ENCODE results near the gene ZPR1.
A peak's percentile ranks its signal among the peaks of the same experiment; 100 is the strongest.

Gene ZPR1

DNA sequence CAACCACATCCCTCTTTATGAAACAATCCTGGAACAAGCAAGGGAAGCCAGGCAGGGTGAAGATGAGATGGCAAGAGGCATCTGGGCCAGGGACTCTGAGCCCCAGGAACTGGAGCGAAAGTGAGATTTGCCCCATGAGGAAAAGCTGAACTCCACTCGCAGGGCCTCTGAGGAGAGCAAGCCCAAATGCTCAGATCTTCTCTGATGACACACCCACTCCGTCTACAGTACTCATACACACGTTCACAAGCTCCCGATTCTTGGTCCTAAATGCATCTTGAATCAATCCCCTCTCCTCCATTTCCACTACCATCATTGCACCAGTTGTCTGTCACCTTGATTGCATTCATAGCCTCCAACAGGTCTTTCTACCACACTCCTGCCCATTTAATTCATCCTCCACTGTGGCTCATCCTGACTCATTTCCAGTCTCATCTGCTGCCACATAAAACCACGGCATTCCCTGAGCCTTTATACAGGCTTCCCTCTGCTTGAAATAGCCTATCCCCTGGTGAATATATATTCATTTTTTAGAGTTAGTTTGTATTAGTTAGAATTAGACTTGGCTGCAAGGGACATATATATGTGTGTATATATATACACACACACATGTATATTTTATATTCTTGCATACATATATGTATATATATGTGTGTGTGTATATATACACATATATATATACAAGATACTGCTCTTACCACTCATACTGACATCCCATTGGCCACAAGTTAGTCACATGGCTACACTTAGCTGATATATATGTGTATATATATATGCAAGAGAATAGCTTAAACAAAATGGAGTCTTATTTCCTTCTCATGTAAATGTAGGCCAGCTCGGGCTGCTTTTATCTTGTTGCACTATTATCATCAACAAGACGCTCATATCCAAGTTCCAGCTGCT, 5.3 kb upstream of the ZPR1 start:
- DNase-seq (ENCODE audit: extremely low read depth in 1 of 2, low read depth in 1 of 2) = no peak

DNA sequence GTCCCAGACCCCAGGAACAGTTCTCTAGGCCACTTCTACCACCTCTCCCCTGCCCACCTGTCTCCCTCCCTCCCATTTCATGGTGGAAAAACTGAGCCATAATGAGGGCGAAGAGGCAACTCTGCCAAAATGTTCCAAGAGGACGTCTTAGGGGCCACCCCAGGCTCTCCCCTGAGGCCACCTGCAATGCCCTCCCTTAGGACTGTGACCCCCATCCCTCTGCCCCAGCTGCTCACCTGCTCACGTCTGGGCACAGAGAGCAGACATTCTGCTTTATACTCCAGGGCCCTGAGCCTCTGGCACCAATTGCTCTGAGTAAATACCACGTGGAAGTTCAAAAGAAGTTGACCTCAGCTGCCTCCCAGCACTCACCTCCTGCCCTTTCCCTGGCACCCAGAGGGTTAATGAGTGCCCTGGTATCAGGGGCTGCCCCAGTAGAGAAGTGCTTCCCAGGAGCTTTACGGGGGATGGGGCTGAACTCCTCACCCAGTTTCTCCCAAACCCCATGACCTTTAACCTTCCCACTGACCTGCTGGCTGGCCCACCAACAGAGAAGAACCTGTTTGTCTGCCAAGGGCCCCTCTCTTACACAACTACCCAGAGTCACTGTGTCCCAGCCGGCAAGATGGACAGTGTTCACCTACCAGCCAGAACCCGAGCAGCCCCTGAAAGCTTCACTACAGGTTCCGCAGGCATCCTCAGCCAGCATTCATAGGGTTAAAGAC, 4.5 kb upstream of the ZPR1 start:
- DNase-seq (ENCODE audit: extremely low read depth in 1 of 2, low read depth in 1 of 2) = no peak

DNA sequence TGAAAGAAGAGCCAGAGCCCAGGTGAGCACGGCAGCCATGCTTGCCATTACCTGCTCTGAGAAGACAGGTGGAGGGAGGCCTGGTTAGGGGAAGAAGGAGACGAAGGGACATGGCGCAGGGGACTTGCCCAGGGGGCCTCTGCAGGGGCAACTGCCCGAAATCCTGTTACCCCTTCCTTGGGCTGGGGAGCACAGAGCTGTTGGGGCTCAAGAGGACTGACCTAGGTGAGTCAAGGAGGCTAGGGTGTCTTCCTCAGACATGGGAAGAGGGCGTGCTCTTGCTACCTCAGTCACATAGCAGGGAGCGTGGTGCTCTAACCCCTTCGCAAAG, 4.0 kb upstream of the ZPR1 start, which contains the start of gene APOA5:
Gene APOA5, minus strand, starts transcription at position 67 of the 331 bp plus-strand sequence. Its CDS starts 19 bp downstream, at position 48.
- no peak for DNase-seq (ENCODE audit: extremely low read depth in 1 of 2, low read depth in 1 of 2)

DNA sequence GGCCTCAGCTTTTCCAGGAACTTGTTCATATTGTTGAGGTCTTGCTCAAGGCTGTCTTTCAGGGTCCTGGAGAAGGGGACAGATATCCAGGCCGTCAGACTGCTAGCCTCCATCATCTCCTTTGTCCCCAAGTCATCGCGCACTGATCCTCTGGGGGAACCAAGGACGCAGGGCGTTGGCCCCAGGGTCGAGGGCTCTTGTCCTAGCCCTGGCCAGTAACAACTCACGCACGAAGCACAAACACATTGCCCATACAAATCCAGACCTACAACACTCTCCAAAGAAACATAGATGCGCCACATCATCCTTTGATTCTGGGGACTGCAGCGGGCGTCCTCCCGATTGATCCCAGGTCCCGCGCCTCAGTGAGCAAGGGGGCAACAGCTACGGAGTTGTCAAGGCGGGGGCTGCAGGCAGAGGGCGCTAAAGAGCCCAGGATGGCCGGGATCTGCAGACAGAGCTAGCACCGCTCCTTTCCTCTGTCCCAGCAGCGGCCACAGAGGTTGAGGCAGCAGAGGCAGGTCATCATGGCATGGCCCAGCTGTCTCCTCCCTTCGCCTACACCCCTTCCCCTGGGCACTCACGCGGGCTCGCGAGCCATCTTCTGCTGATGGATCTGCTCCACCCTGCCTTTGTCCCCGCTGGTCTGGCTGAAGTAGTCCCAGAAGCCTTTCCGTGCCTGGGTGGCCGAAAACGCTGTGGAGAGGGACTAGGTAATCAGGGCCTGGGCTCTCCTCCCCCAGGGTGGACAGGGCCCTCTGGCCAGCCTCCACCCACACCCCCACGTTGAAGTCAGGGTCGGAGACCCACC, 3.4 kb upstream of the ZPR1 start:
- DNase-seq (ENCODE audit: extremely low read depth in 1 of 2, low read depth in 1 of 2) = peak; percentile 56 to 63

DNA sequence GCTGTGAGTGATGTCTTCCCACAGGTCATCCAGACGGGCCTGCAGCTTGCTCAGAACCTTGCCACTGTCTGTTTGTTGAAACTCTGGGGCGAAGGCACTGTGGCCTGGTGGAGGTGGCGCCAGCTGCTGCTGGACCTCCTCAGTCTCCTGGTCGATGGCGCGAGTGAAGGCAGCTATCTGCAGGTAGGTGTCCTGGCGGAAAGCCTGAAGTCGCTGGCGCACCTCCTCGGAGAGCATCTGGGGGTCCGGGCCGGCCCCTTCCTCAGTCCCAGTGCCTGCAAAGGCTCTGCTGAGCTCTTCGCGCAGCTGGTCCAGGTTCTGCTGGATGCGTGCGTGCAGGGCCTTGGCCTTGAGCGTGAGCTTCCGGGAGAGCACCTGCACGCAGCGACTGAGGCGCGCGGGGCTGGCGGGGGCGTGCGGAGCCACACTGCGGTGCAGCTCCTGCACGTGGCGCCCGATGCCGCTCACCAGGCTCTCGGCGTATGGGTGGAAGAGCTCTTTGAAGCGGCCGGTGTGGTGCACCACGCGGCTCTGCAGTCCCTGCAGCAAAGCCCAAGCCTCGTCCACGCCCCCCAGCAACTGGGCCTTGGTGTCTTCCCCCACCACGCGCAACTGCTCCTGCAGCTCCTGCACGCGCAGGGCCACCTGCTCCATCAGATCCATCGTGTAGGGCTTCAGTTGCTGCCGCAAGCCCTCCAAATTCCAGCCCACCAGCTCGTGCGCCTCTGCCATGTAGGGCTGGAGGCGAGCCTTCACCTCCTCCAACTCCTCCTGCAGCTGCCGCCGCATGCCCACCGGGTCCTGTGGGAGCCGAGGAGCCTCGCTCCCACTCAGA, 2.6 kb upstream of the ZPR1 start:
- DNase-seq (ENCODE audit: extremely low read depth in 1 of 2, low read depth in 1 of 2) = no peak

DNA sequence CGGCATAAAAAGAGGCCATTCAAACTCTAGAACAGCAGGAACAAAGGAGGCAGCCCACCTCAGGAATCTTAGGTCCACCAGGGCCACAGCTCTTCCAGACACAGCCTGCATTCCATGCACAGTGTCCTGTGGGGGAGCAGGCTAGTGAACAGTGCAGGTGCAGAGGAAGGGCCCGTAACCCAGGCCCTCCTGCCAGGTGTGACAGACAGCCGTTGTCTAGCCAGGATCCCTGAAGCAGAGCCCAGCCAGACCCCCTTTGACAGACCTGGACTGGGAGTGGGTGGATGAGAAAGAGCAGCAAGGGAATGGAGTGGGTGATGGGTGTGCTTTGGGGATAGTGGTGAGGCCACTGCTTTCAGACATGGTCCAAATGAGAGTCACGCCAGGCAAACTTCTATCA, 1.2 kb upstream of the ZPR1 start:
- DNase-seq (ENCODE audit: extremely low read depth in 1 of 2, low read depth in 1 of 2) = no peak

DNA sequence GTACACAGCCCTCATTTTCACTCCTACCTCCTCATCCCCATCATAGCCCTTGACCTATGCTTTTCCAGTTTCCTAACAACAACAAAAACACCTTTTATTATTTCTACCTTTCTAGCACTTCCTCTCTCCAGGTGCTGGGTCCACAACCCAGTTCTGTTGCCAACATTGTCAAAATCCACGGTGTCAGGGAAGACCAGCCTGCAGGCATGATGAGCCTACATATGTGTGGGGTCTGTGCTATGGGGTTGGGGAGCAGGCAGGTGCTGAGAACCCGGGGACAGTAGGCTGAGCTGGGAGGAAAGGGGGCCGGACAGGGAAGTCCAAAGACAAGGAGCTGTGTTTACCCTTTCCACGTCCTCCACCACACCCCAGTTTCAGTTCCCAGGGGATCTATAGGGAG, 711 bp upstream of the ZPR1 start:
- no peak for DNase-seq (ENCODE audit: extremely low read depth in 1 of 2, low read depth in 1 of 2)

DNA sequence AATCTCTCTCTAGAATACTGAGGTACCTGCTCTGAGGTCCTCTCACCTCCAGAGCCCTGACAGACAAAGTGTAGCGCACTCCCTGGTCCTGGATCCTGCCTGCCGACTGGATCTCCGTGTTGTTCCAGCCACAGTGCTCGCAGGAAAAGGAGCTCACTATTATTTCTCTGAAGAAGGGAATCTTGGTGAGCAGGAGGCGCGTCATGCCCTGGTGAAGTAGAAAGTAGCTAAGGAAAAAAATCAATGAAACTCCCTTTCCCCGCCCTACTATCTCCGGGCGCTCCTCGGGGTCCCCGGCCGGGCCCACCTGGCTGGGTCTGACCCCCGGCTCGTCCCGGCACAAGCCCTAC, 412 bp downstream of the ZPR1 start:
- no peak for DNase-seq (ENCODE audit: extremely low read depth in 1 of 2, low read depth in 1 of 2)

DNA sequence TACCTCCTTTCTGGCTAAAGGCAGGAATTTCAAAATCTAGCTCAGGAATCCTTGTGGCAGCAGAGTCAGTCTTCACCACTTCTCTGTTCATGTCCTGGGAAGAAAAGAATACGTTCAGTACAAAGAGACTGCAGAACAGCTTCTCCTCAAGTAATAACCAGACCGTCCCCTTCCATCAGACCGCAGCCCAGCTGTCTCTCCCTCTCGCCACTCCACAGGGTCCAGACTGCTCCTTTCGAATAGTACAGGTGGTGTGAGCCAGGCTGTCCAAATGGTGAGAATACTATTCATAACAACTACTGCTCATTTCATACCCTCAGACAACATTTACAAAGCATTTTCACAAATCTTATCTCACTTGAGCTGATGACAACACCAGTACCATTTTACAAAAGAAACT, 857 bp downstream of the ZPR1 start:
- DNase-seq (ENCODE audit: extremely low read depth in 1 of 2, low read depth in 1 of 2) = no peak

DNA sequence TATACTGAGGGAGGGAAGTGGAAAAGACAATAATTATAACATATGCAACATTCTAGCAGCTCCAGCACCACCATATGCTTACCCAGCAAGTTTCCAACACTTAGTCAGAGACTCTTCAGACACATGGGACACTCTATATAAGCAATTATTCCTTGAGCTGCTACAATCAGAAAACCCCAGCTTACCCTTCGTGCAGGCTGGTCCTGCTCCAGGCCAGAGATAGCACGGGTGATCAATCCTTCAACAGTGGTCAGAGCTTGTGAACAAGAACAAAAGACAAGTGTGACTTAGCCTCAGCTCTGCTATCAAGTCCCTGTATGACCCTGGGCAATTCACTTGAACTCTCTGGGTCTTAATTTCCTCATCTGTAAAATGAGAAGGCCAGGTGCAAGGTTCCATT, 1.5 kb downstream of the ZPR1 start:
- no peak for DNase-seq (ENCODE audit: extremely low read depth in 1 of 2, low read depth in 1 of 2)

DNA sequence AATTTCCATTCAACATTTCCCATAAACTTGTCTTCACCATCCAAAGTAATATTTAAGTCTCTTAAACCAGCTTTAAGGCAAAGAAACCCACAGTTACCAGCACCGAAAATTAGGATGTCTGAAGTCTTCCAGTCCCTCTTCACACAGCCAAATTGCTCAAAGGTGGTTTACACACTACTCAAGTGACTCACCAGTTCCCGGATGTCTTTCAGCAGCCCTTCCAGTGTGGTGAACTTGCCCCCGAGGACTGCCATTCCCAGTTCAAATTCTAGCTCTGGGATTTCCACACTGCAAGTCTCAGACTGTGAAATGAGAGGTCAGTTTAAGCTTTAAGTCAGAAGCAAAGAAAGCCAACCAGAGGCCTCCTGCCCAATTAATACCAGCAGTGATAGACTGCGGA, 5.1 kb downstream of the ZPR1 start:
- no peak for DNase-seq (ENCODE audit: extremely low read depth in 1 of 2, low read depth in 1 of 2)

DNA sequence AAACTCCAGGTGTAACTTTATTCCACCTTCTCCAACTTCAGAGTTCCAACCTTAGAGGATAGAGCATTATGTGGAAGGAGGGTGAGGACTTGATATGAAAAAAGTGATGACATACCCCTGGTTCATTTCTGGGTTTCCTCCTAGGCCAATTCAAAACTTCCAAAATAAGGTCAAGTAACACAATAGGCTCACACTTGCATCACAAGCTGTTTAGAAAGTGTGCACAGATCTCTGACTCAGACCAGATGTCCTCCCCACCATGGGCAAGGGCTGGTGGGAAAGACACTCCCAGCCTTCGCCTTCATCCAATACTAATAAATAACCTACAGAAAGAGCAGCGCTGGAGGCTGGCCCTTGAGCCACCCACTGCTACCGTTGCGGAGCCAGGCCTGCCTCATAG, 9.3 kb downstream of the ZPR1 start:
- no peak for DNase-seq (ENCODE audit: extremely low read depth in 1 of 2, low read depth in 1 of 2)

DNA sequence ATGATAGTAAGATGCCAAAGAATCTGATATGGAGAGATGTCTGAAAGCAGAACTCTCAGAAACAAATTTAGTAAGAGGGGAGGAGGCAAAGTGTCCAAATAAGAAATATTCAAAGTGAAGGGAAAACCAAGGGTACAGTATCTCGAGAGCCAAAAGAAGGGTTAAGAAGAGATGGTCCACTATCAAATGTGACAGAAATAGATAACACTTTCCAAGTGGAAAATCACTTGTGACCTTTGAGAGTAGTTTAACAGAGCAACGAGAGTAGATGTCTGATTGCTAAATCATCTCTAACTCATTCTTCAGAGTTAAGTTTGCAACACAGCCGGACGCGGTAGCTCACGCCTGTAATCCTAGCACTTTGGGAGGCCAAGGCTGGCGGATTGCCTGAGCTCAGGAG, 10.8 kb downstream of the ZPR1 start:
- DNase-seq (ENCODE audit: extremely low read depth in 1 of 2, low read depth in 1 of 2) = no peak

DNA sequence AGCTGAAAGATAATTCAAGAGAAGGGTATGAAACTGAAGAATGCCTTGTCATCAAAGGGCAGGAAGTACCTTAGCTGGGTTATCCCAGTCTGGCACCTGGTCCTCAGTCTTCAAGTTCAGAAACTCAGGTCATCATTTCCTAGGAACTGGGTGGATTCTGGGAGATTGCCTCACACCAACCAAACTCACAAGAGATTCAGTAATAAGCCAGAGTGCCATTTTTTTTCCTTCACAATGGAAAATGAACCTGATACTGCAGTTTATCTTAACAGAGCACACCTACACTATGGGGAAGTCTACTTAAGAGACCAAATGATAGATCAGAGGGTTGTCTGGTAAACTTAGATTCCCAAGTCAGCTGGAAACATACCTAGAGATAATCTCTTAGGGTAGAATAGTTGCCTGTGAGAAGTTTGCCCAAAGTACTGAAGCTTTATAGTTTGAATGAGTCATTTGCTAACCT, 11.3 kb downstream of the ZPR1 start:
- no peak for DNase-seq (ENCODE audit: extremely low read depth in 1 of 2, low read depth in 1 of 2)

DNA sequence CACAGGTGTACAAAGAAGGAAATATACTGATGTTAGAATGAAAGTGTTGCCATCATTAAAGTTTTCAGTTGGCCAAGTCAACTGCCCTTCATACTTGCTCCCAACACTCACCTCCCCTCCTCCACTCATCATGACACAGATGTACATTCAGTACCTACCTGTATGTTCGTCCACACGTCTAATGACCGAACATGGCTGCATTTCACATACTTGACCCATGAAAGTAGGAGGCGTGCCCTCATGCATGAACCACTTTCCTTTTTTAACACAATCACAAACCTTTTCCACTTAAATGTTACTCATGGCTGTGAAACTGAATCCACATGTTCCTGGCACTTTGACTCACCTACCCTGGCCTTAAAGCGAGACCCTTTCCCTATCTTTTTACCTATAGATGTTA, 11.8 kb downstream of the ZPR1 start:
- DNase-seq (ENCODE audit: extremely low read depth in 1 of 2, low read depth in 1 of 2) = no peak

DNA sequence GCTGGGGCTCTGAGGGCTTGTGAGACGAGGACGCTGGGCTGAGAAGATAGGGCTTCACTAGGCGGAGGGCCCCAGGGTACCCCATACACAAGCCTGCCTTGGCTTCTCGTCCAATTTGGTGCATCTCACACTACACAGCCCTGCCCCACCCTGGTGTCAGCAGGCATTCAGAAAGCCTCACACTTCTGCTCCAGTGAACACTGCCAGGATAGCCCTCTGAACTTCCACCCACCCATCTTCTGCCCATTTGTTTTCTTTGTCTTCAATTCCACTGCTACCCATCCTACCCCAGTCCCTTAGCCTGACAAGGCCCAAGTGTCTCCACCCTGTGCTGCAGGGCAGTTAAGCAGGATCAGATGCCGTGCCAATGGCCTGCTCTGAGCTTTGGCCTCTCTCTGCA, 13.2 kb downstream of the ZPR1 start:
- DNase-seq (ENCODE audit: extremely low read depth in 1 of 2, low read depth in 1 of 2) = no peak

DNA sequence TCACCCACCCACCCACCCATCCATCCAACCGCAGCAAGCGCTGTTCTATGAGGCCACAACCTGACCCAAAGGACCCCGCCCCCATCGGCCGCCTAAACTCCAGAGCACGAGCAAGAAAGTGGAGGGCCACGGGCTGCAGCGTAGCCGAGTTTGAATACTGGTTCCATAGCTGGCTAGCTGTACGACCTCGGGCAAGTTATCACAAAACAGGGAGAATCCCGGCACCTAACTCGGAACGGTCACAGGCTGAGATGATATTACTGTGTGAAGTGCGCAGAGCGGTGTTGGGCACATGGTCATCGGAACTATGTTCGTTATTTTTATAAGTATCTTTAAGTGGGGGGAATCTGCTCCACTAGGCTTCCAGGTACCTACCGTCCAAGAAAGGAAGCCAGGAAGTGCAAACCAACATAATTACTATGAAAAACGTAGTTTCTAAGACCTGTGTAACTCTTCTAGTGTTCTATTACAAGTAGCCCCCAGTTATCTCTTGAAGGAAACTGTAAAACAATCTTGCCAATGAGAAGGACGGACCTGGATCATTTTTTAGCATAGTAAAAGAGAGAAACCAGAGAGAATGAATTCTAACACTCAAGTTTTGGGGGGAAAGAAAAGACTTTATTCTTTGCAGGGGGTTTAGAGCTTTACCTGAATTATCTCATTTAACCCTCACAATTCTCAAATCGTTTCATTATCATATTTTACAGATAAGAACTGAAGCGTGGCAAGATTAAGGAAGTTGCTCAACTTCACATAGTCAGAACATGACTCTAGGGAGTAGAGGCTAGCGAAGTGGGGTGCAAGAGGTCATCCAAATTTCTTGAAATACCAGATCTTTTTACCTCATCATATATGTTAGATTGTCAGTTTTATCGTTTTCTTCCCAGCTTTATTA, 14.4 kb downstream of the ZPR1 start:
- DNase-seq (ENCODE audit: extremely low read depth in 1 of 2, low read depth in 1 of 2) = no peak

DNA sequence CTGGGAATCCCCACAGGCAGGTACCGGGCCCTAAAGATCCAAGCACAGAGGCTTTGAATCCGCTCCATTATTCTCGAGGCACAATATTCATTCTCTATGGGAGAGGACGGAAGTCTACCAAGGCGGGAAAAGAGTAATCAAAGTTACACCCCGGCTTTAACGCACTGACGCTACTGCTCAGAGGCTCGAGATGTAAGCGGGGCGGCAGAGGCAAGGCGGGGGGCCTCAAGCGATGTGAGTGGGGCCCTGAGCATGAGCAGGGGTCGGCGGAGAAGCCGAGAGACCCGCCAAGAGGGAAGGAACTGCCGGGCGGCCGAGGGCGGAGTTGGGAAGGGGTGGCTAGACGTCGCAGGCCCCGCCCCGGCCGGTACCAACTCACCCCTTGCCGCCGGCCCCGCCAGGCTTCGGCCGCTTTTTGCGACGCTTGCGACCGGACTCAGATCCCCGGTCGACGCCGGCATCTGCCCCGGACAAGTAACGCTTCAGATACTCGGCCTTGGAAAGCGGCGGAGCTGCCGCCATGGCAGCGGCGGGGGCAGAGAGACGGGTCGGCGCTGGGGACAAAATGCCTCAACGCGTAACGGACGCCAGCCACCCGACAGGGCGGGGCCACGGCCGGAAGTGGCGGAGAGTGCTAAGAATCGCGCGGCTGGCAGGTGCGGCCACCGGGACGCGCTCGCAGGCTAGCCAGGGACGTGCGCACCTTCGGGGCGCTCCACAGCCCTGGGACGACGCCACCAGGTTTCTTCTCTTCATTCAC, 15.2 kb downstream of the ZPR1 start, which contains the start of gene BUD13:
Gene BUD13, minus strand, starts transcription at position 545 of the 760 bp plus-strand sequence. Its CDS starts 23 bp downstream, at position 522.
- DNase-seq (ENCODE audit: extremely low read depth in 1 of 2, low read depth in 1 of 2) = peak; percentile 85 to 92

DNA sequence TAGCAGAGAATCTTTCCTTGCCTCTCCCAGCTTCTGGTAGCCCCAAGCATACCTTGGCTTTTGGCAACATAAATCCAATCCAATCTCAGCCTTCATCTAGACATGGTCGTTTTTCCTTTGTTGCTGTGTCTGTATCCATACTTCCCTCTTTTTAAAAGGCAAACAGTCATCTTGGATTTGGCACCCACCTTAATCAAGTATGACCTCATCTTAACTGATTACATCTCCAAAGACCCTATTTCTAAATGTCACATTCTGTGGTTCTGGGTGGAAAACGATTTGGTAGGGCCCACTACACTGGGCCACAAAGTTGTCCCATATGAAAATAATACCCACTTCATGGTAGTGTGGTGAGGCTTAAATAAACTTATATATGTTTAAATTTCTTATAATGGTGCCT, 15.9 kb downstream of the ZPR1 start:
- DNase-seq (ENCODE audit: extremely low read depth in 1 of 2, low read depth in 1 of 2) = no peak
